GM21529 (cell line): ENCODE results near the gene FNDC7.
"Not testable (repeated sequence)": the region's sequence is repeated elsewhere in the genome, so short reads cannot be mapped to it uniquely, and the experiment has no call there.

ENCODE experiments used
- ATAC-seq: cut with Tn5 transposase; IDR thresholded peaks from one replicate; pipeline ENCODE4 v1.9.1; 2021; ENCODE audit not compliant: unreplicated experiment

Gene FNDC7

DNA sequence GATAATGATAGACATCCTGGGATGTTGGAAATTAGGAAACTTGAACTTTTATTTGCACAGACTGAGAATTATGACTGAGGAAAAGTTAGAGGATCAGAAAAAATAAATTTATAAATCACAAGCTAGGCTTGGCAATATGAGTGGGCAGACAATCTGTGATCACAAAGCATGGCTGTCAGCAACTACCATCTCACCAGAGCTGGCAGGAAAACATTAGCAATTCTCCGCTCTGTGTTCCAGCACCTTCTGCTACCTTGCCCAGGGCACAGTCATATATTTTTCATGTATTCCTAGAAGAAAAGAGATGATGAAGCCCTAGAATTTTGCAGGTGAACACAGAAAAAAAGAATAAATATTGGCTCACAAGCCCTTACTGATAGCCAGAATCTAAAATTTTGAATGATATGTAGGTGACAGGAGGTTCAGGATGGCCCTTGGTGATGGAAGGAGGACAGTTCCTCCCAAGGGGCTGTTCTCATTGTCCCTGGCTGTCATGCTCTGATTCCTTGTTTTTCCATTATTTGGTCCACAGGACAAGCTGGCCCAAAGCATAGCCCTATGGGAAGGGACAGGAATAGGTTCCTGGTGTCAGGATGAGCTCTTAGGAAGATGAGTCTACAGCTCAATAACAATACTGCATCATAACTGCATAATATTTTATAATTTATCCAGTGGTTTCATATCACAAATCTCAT, 21.6 kb downstream of the FNDC7 start:
- ATAC-seq: no peak

DNA sequence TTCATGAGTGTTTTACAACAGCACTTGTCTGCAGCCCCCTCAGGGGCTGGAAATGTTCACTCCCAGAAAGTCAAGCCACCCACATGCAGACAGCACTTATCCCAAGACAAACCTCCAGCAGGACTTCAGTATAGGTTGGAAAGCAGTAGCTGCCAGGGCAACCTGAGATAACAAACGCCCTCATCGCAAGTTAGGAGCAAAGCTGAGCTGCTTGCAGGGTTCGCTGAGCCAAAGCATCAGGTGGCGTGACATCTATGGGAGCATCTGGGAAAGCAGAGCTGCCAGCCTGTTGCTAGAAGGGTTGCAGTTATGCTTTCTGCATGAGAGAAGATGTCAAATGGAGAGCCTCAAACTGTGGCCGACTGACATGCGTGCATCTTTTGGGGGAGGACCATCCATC, 29.5 kb downstream of the FNDC7 start:
- ATAC-seq: no peak

DNA sequence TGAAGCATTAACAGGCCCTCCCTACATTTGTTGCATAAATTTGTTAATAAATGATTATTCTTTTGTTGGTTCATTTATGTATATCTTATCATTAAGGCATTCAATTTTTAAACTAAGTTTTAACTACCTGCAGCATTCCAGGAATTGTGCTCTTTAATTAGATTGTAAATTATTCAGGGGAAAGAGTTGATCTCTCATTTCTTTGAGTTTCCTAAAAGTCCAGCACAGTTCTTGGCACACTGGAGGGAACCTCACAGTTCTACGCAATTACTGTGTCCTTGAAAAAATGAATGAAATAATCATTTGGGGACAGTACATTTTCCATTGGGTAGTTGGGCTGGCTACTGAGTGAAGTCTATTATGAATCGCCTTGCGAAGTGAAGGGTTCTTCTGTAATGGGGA, 33.3 kb downstream of the FNDC7 start:
- no peak for ATAC-seq

GRCh38 chr1:108746382-108747170, 33.9 kb downstream of the FNDC7 start, which contains the start of gene STXBP3:
Gene STXBP3 (plus strand): TSS chr1:108746674. CDS start chr1:108746738, 64 bp downstream.
- peak; percentile 90 for ATAC-seq

DNA sequence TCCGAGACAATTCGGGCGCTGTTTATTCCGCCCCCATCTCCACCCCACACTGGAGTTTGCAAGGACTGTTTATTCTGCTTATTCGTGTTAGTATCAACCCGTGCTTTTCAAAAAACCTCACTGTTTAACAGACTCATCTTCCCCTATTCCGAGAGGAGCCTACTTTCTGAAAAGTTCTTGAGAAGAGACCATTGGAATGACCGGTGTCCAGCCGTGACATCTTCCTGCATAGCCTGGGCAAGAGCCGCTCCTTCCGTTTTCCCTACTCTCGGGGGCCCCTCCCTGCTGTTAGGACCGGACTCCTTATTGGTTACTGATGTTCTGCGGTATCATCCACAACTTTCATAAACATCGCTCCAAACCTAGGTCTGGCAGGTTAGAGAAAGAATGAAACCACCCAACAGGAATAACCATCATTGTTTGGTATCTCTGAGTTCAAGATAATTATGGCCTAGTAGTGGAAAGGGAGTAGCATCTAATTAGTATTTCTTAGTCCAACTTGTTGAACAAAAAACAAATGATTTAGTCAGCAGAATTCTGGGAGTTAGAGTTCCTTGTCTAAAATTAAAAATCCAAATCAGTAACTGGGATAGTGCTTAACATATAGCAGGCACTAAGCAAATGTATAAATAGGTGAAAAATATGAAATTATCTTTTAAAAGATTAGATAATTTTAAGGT, 34.6 kb downstream of the FNDC7 start:
- ATAC-seq: peak; percentile 36

DNA sequence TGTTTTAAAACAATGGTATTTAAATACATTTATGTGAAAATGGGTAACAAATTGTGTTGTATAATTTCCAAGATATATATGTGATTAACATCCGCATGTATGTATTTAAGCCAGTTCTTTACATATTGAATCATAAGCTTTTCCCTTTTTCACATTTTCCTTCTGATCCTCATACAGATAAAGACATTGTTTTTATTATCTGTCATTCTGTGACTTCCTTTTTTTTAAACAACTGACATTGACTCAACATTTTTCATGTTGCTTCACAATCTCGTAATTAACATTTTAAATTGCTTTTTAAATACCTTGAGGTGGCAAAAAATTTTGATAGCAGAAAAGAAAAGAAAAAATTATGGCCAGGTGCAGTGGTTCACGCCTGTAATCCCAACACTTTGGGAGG, 35.2 kb downstream of the FNDC7 start:
- no peak for ATAC-seq

DNA sequence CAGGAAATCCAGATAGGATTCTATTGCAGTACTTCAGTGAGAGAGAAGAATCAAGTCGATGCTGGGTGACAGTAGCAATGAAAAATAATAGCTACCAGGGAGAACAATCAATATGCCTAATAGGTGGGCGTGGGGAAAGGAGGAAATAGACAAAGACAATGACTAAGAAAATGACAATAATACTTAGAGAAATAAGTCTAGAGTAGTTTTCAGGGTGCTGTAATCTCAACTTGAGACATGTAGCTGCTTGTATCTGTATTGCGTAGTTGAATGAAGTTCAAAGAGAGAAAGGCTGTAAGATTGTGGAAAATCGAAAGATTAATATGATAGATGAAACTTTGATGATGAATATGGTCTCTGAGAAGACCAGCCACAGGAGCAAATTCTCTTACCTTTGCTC, 36.4 kb downstream of the FNDC7 start:
- ATAC-seq: no peak

GRCh38 chr1:108750476-108751181, 37.9 kb downstream of the FNDC7 start:
- no peak for ATAC-seq

DNA sequence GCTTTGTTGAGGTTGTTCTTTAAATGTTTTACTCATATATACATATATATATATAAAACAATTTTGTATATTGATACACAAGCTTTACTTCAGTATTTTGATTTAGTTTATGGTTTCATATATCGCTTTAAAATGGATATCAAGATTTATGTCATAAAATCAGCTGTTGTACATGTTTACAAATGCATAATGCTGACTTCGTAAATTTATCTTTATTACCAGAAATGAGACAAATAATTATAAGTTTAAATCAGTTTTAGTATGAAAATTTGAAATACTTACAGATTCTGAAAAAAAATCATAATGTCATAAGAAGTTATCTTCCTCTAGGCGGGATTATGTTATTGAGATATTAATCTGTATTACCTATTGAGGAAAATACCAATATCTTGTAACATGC, 40.7 kb downstream of the FNDC7 start:
- no peak for ATAC-seq

DNA sequence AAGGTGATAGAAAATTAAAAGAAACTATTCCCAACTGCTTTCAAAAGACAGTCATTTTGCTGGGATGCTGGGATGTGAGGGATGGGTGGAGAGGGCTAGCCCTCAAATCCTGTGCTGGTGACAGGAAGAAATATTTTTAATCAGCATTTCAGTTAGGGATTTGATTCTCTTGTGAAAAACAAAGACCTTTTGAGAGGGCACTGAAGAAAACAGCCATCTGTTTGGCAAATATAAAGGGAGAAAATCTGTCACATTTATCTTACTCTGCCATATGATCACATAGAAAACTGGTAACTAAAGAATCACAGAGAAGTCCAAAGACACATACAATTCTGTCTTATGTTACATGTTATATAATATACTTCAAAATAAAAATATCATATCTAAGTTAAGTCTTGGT, 46.1 kb downstream of the FNDC7 start:
- no peak for ATAC-seq

GRCh38 chr1:108767115-108767514, 54.4 kb downstream of the FNDC7 start:
- no peak for ATAC-seq

DNA sequence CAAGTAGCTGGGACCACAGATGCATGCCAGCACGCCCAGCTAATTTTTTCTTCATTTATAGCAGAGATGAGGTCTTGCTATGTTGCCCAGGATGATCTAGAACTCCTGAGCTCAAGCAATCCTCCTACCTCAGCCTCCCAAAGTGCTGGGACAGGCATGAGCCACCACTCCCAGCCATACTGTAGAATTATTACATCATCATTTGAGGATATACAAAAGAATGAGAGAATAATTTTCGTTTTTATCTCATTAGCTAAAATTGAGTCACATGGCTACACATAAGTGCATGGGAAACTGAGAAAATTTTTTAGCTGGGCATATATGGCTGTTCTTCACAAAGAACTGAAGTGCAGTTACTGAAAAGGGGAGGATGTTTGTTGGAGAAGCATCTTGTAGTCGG, 55.0 kb downstream of the FNDC7 start:
- no peak for ATAC-seq

DNA sequence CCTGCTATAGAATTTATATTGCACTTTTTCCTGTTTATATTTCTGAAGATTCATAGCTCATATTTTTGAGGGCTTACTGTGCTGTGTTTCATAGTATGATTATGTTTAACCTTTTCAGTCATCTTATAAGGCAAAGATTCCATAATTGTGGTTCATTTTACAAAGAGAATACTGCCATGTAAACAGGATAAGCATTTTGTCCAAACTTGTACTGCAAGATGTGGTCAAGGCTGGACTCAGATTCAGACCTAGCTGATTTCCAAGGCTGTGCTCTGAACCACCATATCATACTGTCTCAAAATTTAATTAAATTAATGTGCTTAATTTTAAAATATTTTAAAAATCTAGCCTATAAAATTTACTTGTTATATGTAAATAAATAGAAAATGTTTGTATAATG, 65.1 kb downstream of the FNDC7 start:
- ATAC-seq: no peak

GRCh38 chr1:108779455-108779854, 66.7 kb downstream of the FNDC7 start:
- no peak for ATAC-seq

DNA sequence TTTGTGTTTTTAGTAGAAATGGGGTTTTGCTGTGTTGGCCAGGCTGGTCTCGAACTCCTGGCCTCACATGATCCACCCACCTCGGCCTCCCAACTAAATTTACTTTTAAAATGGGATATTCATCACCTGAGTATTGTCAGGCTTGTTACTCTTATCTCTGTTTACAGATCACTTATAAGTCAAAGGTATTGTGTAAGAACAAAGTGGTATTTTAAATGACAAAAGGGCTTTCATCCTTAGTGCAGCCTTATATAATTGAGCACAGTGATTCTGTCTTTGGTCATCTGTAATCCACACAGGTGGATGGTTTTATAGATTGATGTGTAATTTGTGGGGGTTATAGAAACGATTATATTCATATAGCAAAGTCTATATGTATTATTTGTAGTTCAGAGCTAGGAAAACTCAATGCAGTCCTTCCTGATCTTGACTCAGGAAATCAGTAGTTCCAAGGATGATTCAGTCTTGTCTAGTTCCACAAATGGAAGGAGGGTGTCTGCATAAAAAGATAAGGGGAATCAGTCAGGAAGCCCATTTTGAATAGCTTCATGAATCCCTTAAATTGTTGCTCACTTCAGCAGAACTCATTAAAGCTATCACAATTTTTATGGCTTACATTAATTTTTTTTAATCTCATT, 68.3 kb downstream of the FNDC7 start:
- no peak for ATAC-seq

DNA sequence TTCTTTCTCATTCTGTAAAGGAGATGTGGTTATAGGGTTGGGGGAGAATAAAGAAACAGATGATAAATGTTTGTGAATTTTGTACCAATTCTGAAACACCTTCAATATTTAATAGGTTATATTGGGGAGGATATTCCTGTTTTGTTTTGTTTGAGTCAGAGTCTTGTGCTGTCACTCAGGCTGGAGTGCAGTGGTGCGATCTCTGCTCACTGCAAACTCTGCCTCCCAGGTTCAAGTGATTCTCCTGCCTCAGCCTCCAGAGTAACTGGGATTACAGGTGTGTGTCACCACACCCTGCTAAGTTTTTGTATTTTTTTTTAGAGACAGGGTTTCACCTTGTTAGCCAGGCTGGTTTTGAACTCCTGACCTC, 68.9 kb downstream of the FNDC7 start:
- ATAC-seq: not testable (repeated sequence)

DNA sequence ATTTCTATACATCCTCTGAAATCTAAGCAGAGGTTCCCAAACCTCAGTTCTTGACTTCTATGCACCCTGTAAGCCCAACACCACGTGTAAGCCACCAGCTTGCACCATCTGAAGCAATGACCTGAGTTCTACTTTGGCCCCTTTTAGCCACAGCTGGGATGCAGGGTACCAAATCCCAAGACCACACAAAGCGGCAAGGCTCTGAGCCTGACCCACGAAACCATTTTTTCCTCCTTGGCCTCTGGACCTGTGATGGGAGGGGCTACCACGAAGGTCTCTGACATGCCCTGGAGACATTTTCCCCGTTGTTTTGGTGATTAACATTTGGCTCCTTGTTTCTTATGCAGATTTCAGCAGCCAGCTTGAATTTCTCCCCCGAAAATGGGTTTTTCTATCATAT, 72.6 kb downstream of the FNDC7 start:
- ATAC-seq: no peak

DNA sequence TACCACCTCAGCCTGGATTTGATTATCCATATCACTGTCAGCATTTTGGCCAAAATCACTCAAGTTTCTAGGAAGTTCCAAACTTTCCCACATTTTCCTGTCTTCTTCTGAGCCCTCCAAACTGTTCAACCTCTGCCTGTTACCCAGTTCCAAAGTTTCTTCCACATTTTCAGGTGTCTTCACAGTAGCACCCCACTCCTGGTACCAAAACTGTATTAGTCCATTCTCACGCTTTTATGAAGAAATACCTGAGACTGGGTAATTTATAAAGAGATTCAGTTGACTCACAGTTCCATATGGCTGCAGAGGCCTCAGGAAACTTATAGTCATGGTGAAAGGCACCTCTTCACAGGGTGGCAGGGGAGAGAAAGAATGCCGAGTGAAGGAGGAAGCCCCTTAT, 73.2 kb downstream of the FNDC7 start:
- ATAC-seq: no peak

GRCh38 chr1:108791790-108792189, 79.1 kb downstream of the FNDC7 start:
- ATAC-seq: no peak
